Small intestine (tissue), 7 donors: ENCODE data around the gene ITGA5. TPM values are rescaled to one million over a fixed set of nuclear protein-coding genes. Genes with fewer than 3 reads are reported as not detected.
A peak's percentile ranks its signal among the peaks of the same experiment; 100 is the strongest.

Experiments used
- DNase-seq, 2 donors: peaks; one replicate each; pipeline versions ENCODE4 v3.0.0 to v3.0.0-alpha.2; 2013
- FAIRE-seq: peaks from 2 replicates; lab custom pipeline; 2012; peaks lifted over from hg19 to GRCh38; lab: Jason Lieb, UNC
- H3K27ac ChIP-seq, 3 donors: one replicate each; pipeline ENCODE4 v1.5.1; 2013; ENCODE audit warnings: low read length in 2 of 3, mild to moderate bottlenecking in 2 of 3, control low read depth in 1 of 3, inconsistent platforms in 1 of 3, low read depth in 1 of 3, moderate library complexity in 1 of 3
- H3K27me3 ChIP-seq, 3 donors: one replicate each; pipeline ENCODE4 v1.6.1; 2013; ENCODE audit warnings: low read length in 3 of 3, inconsistent platforms in 1 of 3; ENCODE audit not compliant: control insufficient read depth in 3 of 3, insufficient read depth in 3 of 3
- H3K36me3 ChIP-seq, 3 donors: one replicate each; pipeline ENCODE4 v1.6.1; 2013; ENCODE audit warnings: low read length in 3 of 3, inconsistent platforms in 1 of 3, low read depth in 1 of 3, mild to moderate bottlenecking in 1 of 3, moderate library complexity in 1 of 3; ENCODE audit not compliant: control insufficient read depth in 3 of 3, insufficient read depth in 2 of 3
- H3K4me1 ChIP-seq, 3 donors: one replicate each; pipeline ENCODE4 v1.6.1; 2013; ENCODE audit warnings: low read length in 2 of 3, inconsistent platforms in 1 of 3, low read depth in 1 of 3, mild to moderate bottlenecking in 1 of 3, moderate library complexity in 1 of 3; ENCODE audit not compliant: control insufficient read depth in 3 of 3, insufficient read depth in 2 of 3
- H3K4me3 ChIP-seq, 3 donors: one replicate each; pipeline ENCODE4 v1.5.1; 2013; ENCODE audit warnings: low read length in 3 of 3, control low read depth in 1 of 3, inconsistent platforms in 1 of 3, low read depth in 1 of 3, mild to moderate bottlenecking in 1 of 3, moderate library complexity in 1 of 3
- H3K9me3 ChIP-seq, 2 donors: one replicate each; pipeline ENCODE4 v1.6.1; 2013; ENCODE audit warnings: low read depth in 1 of 2, low read length in 1 of 2; ENCODE audit not compliant: control insufficient read depth in 2 of 2, insufficient read depth in 1 of 2
- WGBS, 3 donors: extraction: QIAGEN DNeasy Blood & Tissue Kit; methylation state at CpG; one replicate each; pipeline ENCODE4 v1.1.7; 2013; 5-methylcytosine and 5-hydroxymethylcytosine counted together
- polyA plus RNA-seq, 4 donors: library from polyadenylated mRNA; stranded (reverse) in 3 of 4; unstranded in 1 of 4; fragments of 200-250 nt in 3 of 4; fragments of 120-200 nt in 1 of 4; gene quantifications; one replicate each; pipeline versions ENCODE4 v1.2.1 to v1.2.3, GENCODE V29; 2013
- donor health status: healthy with polysubstance abuse.
- donor health status: control.
- donor health status: control.
- donor health status: Bipolar disorder and iron deficiency.
- donor health status: healthy.

The ITGA5 gene
- polyA plus RNA-seq, 4 donors = 1.8 to 60.7 (median 7.9) TPM

GRCh38 chr12:54372113-54372806 is 46.8 kb downstream of the ITGA5 start:
- peaks cover 0 to 33% (median 3%) of the 10 kb centered on the region in 3 donors for H3K4me1 ChIP-seq
- no peak overlapping the region for H3K4me3 ChIP-seq
- peaks cover 0 to 6% (median 0%) of the 10 kb centered on the region in 3 donors for H3K36me3 ChIP-seq
- no peak for FAIRE-seq
- H3K9me3 ChIP-seq = no peaks in the 10 kb centered on the region
- 49 to 58% (median 51%) methylated on average over 8 of the region's 8 CpGs for WGBS, 3 donors
- no peak for DNase-seq
- H3K27me3 ChIP-seq = peaks cover 0 to 26% (median 0%) of the 10 kb centered on the region in 3 donors
- no peak overlapping the region for H3K27ac ChIP-seq

GRCh38 chr12:54371328-54372112 is 47.5 kb downstream of the ITGA5 start:
- H3K4me1 ChIP-seq = peaks cover 0 to 33% (median 3%) of the 10 kb centered on the region in 3 donors
- 46 to 56% (median 54%) methylated on average over 5 of the region's 5 CpGs for WGBS, 3 donors

GRCh38 chr12:54370171-54370730 is 48.8 kb downstream of the ITGA5 start:
- WGBS, 3 donors = 7 to 29% (median 21%) methylated on average over 36 to 44 of the region's 44 CpGs
- Histone ChIP-seq H3K27me3 (peaks cover 0 to 19% (median 0%) of the 10 kb centered on the region in 3 donors), H3K36me3 (peaks cover 0 to 6% (median 0%) of the 10 kb centered on the region in 3 donors), H3K9me3 (no peaks in the 10 kb centered on the region), H3K4me3 (peak overlapping the region in 2 of 3 donors; percentile 34 to 38), H3K27ac (peak overlapping the region in 1 of 3 donors; percentile 13), H3K4me1 (peaks cover 0 to 33% (median 3%) of the 10 kb centered on the region in 3 donors)
- FAIRE-seq = no peak
- DNase-seq = peak; percentile 64 to 88

More at GRCh38 chr12:54371328-54372112, 47.5 kb downstream of the ITGA5 start:
- Histone ChIP-seq H3K4me3 (no peak overlapping the region), H3K9me3 (no peaks in the 10 kb centered on the region), H3K27me3 (peaks cover 0 to 19% (median 0%) of the 10 kb centered on the region in 3 donors), H3K27ac (peak overlapping the region in 1 of 3 donors; percentile 43), H3K36me3 (peaks cover 0 to 6% (median 0%) of the 10 kb centered on the region in 3 donors)
- DNase-seq (peak in 1 of 2 donors; percentile 32), FAIRE-seq (no peak)

GRCh38 chr12:54369597-54370131 is 49.4 kb downstream of the ITGA5 start:
- Histone ChIP-seq H3K27ac (peak overlapping the region in 1 of 3 donors; percentile 58), H3K27me3 (peaks cover 0 to 19% (median 0%) of the 10 kb centered on the region in 3 donors), H3K9me3 (no peaks in the 10 kb centered on the region), H3K36me3 (peaks cover 0 to 6% (median 0%) of the 10 kb centered on the region in 3 donors), H3K4me1 (peaks cover 0 to 33% (median 3%) of the 10 kb centered on the region in 3 donors), H3K4me3 (peak overlapping the region in 2 of 3 donors; percentile 34 to 38)
- 12 to 42% (median 41%) methylated on average over 15 to 21 of the region's 21 CpGs for WGBS, 3 donors
- DNase-seq (no peak), FAIRE-seq (no peak)

GRCh38 chr12:54368709-54369596 is 50.1 kb downstream of the ITGA5 start:
- no peak for FAIRE-seq
- H3K4me3 ChIP-seq = peak overlapping the region in 2 of 3 donors; percentile 3 to 6

GRCh38 chr12:54368025-54368708 is 50.9 kb downstream of the ITGA5 start:
- Histone ChIP-seq H3K9me3 (no peaks in the 10 kb centered on the region), H3K27ac (peak overlapping the region in 1 of 3 donors; percentile 31), H3K4me1 (peaks cover 0 to 33% (median 3%) of the 10 kb centered on the region in 3 donors), H3K36me3 (peaks cover 0 to 2% (median 0%) of the 10 kb centered on the region in 3 donors), H3K4me3 (peak overlapping the region in 1 of 3 donors; percentile 6), H3K27me3 (peaks cover 0 to 19% (median 0%) of the 10 kb centered on the region in 3 donors)
- 20 to 28% (median 25%) methylated on average over 5 of the region's 5 CpGs for WGBS, 3 donors
- DNase-seq (no peak), FAIRE-seq (no peak)

More at GRCh38 chr12:54368709-54369596, 50.1 kb downstream of the ITGA5 start:
- Histone ChIP-seq H3K36me3 (peaks cover 0 to 4% (median 0%) of the 10 kb centered on the region in 3 donors), H3K9me3 (no peaks in the 10 kb centered on the region), H3K4me1 (peaks cover 0 to 33% (median 3%) of the 10 kb centered on the region in 3 donors), H3K27ac (peak overlapping the region in 2 of 3 donors; percentile 17 to 58), H3K27me3 (peaks cover 0 to 19% (median 0%) of the 10 kb centered on the region in 3 donors)
- WGBS, 3 donors = 8 to 18% (median 14%) methylated on average over 40 of the region's 40 CpGs
- peak; percentile 88 to 92 for DNase-seq

- Histone ChIP-seq H3K27me3 (peaks cover 0 to 11% (median 0%) of the 10 kb centered on the region in 3 donors), H3K9me3 (no peaks in the 10 kb centered on the region), H3K4me3 (no peak within 1 kb of the TSS), H3K4me1 (peaks cover 0 to 17% (median 0%) of the 10 kb centered on the region in 3 donors), H3K27ac (no peak within 1 kb of the TSS), H3K36me3 (no peaks in the 10 kb centered on the region)
- WGBS, 3 donors = 58 to 81% (median 58%) methylated on average over 4 of the region's 4 CpGs
- DNase-seq (no peak), FAIRE-seq (no peak)
Observed at GRCh38 chr12:54364413-54364812, 54.7 kb downstream of the ITGA5 start, which contains the start of gene GPR84. Gene GPR84 (minus strand): TSS chr12:54364486. CDS start chr12:54363851, 635 bp downstream.
